Fibroblast of lung (primary cell): Measurements from ENCODE around the gene STEAP1B.

Source experiments
- EZH2 ChIP-seq: IDR thresholded peaks from 2 replicates; pipeline ENCODE4 v1.5.1; 2012; ENCODE audit warnings: low read length, control low read depth, mild to moderate bottlenecking; ENCODE audit errors: missing control alignments
- TF ChIP-seq, protein P1 (sequence below), 2 donors: IDR thresholded peaks in 1 of 2; conservative IDR thresholded peaks in 1 of 2; 1 replicate in 1 of 2; 2 replicates in 1 of 2; pipeline ENCODE4 v1.5.1; 2011 to 2012; ENCODE audit warnings: low read length in 2 of 2, control low read depth in 1 of 2, inconsistent platforms in 1 of 2, low read depth in 1 of 2, mild to moderate bottlenecking in 1 of 2

DNA sequence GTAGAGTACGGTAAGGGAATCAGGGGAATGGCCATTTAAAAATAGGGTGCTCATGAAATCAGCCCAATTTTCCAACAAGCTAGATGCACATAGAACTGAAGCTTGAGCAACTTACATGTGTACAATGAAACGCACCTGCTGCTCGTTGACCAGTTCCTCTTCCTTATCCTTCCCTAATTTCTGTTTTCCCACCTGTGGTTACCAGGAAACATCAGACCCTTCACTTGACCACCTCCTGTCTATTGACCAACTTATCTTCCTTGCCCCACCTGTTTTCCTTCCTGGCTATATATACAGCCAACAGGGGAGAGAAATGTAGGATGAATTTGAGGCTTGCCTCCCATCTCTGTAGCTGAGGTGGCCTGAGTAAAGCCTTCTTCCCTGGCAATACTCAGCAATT, 105.2 kb downstream of the STEAP1B start:
- TF ChIP-seq, protein P1, sequence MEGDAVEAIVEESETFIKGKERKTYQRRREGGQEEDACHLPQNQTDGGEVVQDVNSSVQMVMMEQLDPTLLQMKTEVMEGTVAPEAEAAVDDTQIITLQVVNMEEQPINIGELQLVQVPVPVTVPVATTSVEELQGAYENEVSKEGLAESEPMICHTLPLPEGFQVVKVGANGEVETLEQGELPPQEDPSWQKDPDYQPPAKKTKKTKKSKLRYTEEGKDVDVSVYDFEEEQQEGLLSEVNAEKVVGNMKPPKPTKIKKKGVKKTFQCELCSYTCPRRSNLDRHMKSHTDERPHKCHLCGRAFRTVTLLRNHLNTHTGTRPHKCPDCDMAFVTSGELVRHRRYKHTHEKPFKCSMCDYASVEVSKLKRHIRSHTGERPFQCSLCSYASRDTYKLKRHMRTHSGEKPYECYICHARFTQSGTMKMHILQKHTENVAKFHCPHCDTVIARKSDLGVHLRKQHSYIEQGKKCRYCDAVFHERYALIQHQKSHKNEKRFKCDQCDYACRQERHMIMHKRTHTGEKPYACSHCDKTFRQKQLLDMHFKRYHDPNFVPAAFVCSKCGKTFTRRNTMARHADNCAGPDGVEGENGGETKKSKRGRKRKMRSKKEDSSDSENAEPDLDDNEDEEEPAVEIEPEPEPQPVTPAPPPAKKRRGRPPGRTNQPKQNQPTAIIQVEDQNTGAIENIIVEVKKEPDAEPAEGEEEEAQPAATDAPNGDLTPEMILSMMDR (conservative IDR thresholded peaks at IDR 0.05 in 1 of 2, IDR thresholded peaks at IDR 0.05 in 1 of 2; ENCODE audit: low read depth in 1 of 2, low read length in 2 of 2), result no peak
- TF ChIP-seq EZH2, result no peak
